GM12878 (cell line): ENCODE measurements around the gene BCAS3. TPM values are rescaled to one million over a fixed set of nuclear protein-coding genes. Genes with fewer than 3 reads are reported as not detected.

ENCODE experiments used
- ATF2 ChIP-seq: IDR thresholded peaks from 2 replicates; pipeline ENCODE4 v1.6.1; 2012; ENCODE audit warnings: low read length, inconsistent platforms
- CHD1 ChIP-seq: IDR thresholded peaks from 2 replicates; pipeline ENCODE4 v1.6.1; 2012; ENCODE audit warnings: low read depth, low read length, improper control_type of control experiment
- CUX1 ChIP-seq: IDR thresholded peaks from 2 replicates; pipeline ENCODE4 v1.6.1; 2012; ENCODE audit warnings: improper control_type of control experiment, low read depth, low read length; ENCODE audit not compliant: insufficient replicate concordance
- E2F4 ChIP-seq: IDR thresholded peaks from 2 replicates; pipeline ENCODE4 v1.6.1; 2012; ENCODE audit warnings: low read depth, low read length, improper control_type of control experiment
- JUNB ChIP-seq: IDR thresholded peaks from 2 replicates; pipeline ENCODE4 v1.6.1; 2016; ENCODE audit warnings: antibody characterized with exemption, mild to moderate bottlenecking
- REST ChIP-seq: IDR thresholded peaks from 2 replicates; pipeline ENCODE4 v1.6.1; 2012; ENCODE audit warnings: mild to moderate bottlenecking, low read depth, low read length
- polyA plus RNA-seq, 11 experiments: library from polyadenylated mRNA; depleted of rRNA in 4 of 11; unstranded in 6 of 11; stranded (reverse) in 5 of 11; fragments of >200 nt; fragmentation: Nextera tagmentation in 4 of 11; fragmentation: Illumina TruSeq in 1 of 11; extraction: Ambion mirVana in 4 of 11; extraction: Trizol in 1 of 11; gene quantifications; 1 replicate in 1 of 11; 2 replicates in 10 of 11; pipeline versions ENCODE4 v1.2.1 to v1.2.3, GENCODE V29; 2011 to 2016; ENCODE audit warnings: inconsistent platforms in 2 of 11, missing spikeins in 2 of 11, low read depth in 1 of 11
- total RNA-seq, 4 experiments: library from RNA; depleted of rRNA in 3 of 4; stranded (reverse); fragments of >200 nt in 3 of 4; fragmentation: Illumina TruSeq in 1 of 4; extraction: Trizol in 1 of 4; gene quantifications; 2 replicates each; pipeline versions ENCODE4 v1.2.1 to v1.2.3, GENCODE V29; 2013 to 2021

BCAS3 gene
- total and polyA plus RNA-seq, 10 of the 15 experiments (the other 5 are each of a cell fraction or from before 2014, with no cell fraction given), result 2.1 to 11.0 (median 6.6) TPM

- TF ChIP-seq REST, result no peak
- TF ChIP-seq CHD1, result no peak
- TF ChIP-seq JUNB, result no peak
- no peak for TF ChIP-seq CUX1
- TF ChIP-seq ATF2, result no peak
- no peak for TF ChIP-seq E2F4
Observed at GRCh38 chr17:61209106-61209439, 531.4 kb downstream of the BCAS3 start (continued).
